ENCODE data around the gene B3GALT5.

B3GALT5 gene

GRCh38 chr21:39604951-39605350, 7.8 kb upstream of the B3GALT5 start:
- DNase-seq (ENCODE audit: low read depth): no peak

DNA sequence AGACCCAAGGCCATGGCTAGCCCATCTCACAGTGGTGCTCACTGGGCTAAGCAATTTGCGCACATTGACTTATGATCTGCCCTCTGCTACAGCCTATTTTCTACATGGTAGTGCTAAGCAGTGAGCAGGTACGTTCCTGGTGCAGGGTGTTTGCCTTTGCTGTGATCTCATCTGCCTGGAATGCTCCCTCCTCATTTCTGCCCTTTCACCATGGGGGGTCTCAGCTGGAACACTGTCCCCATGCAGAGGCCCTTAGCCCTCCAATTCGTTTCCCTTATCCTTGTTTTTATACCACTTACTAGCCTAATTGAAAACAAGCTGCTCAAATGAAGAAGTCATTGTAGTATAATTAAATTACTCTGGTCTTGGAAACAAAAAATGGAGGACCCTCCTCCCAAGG, 2.0 kb upstream of the B3GALT5 start:
- DNase-seq (ENCODE audit: low read depth): no peak

GRCh38 chr21:39611551-39612190, 1.1 kb upstream of the B3GALT5 start:
- no peak for DNase-seq (ENCODE audit: low read depth)

DNA sequence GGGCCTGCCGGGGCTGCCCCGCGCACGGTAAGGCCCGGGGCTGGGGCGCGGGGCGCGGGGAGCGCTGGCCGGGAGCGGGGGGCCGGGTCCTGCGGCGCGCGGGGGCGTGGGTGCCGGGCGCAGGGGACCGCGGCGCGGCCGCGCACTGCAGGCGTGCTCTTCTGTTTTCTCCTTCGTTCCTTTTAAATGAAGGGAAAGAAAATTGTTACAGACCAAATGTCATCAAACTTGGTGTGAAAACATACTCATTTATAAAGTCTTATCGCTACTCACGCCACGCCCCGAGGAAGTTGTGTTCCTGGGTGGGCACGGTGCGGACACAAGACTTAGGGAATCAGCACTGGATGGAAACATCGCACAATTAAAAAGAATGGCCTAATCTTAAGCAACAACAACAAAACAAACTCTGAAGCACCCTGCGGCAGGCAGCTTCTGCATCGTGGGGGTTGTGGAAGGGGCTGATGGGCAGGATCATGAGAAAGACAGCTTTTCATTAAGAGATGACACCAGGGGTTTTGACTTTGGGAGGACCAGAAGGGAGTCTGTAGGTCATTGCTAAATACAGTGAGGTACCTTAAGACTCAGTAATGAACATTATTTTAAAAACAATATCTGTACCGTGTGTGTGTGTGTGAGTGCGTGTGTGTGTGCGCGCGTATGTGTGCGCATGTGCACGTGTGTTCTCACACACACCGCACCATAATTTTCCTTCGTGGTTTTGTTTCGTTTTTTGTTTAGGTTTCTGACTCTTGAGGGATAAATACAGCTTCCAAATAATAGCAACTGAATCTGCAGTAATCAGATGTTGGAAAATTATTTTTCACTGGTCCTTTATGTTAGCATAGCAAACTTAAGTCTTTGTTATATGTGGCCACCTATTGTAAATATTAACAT, 548 bp downstream of the B3GALT5 start:
- DNase-seq (ENCODE audit: low read depth): no peak

- DNase-seq (ENCODE audit: low read depth): no peak
These were observed 3.6 kb downstream of the B3GALT5 start for GRCh38 chr21:39616211-39616772.

DNA sequence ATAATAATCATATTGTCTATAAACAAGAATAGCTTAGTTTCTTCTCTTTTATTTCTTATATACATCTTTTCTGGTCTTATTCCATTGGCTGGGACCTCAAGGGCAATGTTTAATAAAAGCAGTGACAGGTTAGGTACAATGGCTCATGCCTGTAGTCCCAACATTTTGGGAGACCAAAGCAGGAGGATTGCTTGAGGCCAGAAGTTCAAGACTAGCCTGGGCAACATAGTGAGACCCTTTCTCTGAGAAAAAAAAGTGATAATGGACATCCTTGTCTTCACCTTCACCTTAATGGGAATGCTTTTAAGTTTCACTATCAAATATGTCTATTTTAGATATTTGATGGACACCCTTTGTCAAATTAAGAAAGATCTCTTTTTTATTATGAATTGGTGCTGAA, 8.1 kb downstream of the B3GALT5 start:
- no peak for DNase-seq (ENCODE audit: low read depth)

GRCh38 chr21:39625211-39625895, 12.6 kb downstream of the B3GALT5 start:
- DNase-seq (ENCODE audit: low read depth): no peak

- DNase-seq (ENCODE audit: low read depth): no peak
These were observed 15.6 kb downstream of the B3GALT5 start for GRCh38 chr21:39628385-39628784.

DNA sequence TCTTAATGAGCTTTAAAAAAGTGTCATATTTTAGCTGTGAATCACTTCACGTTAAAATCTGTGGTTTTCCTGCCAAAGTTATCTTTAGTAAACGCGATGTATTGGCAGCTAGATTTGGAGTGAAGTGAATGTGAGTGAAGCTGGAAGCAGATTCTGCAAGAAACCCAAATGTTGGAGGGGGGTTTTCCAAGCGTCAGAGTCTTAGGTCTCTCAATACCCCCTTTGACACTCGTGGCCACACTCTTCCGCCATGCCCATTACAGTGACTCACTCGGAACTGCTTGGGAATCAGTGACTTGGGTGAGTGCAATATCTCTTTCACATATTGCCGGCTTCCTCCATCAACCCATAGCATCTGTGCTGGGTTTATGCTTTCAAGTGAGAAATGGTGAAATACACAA, 17.5 kb downstream of the B3GALT5 start:
- no peak for DNase-seq (ENCODE audit: low read depth)

GRCh38 chr21:39630827-39631226, 18.1 kb downstream of the B3GALT5 start:
- DNase-seq (ENCODE audit: low read depth): no peak

DNA sequence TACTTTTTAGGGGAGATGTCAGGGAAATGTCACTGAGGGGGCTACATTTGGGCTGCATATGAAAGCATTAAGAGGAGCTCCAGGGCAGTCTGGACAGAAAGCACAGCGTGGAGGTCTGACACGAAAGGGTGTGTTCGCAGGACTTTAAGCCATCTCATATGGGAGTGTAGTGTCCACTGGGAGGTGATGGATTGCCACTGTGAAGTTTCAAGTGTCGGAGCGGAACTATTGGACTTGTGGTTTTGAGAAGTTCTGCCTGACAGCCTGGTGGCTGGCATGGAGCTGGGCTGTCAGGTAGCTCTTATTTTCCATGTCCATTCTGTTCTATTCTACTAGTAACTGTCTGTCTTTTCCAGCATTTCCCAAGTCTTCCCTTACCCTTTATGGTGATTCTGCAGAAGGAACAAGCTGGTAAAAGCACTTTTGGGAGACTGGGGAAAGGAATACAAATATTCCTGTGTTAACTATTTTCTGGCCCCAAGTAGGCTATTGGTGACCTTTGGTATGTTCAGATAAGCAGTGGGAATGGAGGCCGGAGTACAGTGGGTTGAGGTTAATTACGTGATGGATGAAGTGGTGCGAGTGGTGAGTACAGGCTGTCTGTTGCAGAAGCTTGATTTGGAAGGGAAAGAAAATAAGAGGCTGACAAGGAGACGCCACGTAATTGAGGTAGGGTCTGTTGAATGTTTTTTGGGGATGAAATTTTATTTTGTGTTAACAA, 19.3 kb downstream of the B3GALT5 start:
- DNase-seq (ENCODE audit: low read depth): no peak

GRCh38 chr21:39632796-39633442, 20.2 kb downstream of the B3GALT5 start:
- DNase-seq (ENCODE audit: low read depth): no peak

- peak; percentile 94 for DNase-seq (ENCODE audit: low read depth)
These were observed 21.0 kb downstream of the B3GALT5 start for GRCh38 chr21:39633770-39634181.

GRCh38 chr21:39634507-39634906, 21.8 kb downstream of the B3GALT5 start:
- DNase-seq (ENCODE audit: low read depth): no peak

DNA sequence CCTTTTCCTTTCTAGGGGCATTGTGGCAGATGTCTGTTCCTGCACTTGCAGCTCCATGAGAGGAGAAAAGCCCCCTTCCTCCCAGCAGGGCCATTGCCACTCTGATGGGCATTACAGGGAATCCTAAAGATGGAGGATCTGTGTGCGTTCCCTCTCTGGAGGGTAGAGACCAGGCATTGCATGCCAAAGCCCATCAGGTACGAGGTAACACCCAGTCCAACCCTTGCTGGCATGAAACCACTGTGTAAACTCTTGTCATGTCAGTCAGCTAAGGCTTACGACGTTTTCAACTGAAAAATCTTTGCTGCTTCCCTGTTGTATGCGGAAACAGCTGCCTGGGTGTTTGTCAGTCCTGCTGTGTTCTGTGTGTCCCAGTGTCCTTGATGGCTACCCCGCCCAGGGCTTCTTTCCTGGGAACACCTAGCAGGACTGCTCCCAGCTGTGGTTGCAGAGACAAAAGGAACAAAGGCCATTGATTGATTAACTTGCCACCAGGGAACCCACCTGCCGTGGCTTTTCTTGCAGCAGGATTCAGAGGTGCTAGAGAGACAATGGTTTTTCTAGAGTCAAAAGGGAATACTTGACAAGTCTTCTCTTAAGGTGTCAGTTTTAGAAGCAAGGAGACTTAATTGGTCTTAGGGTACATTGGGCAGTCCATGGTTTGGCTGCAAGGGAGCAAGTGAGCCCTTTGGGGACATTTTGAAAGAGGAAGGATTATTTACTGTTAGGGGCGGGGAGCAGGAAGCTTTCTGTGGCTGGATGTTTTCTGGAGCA, 24.6 kb downstream of the B3GALT5 start:
- DNase-seq (ENCODE audit: low read depth): no peak

DNA sequence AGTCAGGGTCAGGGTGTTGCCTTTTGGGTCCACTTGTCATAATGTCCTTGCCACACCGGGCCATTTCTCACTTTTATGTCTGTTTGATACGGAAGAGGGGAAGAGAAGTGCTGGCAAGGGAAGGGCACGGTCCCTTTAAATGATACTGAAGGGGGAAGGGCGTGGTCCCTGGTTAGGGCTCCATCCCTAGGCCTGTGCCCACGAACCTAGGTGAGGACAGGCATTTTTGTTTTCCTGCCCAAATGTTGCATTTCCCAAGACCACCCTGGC, 25.2 kb downstream of the B3GALT5 start:
- no peak for DNase-seq (ENCODE audit: low read depth)

DNA sequence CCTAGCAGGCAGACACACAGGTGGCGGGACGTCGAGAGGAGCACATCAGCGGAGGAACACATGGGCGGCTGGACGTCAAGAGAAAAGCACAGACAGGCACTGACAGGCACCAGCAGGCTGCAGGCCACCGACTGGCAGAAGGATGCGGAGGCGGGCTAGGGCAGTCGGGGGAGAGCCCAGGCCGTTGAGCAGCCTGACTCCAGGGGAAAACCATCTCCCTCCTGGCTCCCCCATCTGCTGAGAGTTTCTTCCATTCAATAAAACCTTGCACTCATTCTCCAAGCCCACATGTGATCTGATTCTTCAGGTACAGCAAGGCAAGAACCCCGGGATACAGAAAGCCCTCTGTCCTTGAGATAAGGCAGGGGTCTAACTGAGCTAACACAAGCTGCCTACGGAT, 25.5 kb downstream of the B3GALT5 start:
- no peak for DNase-seq (ENCODE audit: low read depth)

GRCh38 chr21:39640754-39641153, 28.0 kb downstream of the B3GALT5 start:
- DNase-seq (ENCODE audit: low read depth): no peak

GRCh38 chr21:39641827-39642450, 29.2 kb downstream of the B3GALT5 start:
- no peak for DNase-seq (ENCODE audit: low read depth)

GRCh38 chr21:39644062-39644560, 31.4 kb downstream of the B3GALT5 start:
- DNase-seq (ENCODE audit: low read depth): no peak
